Neuron (in vitro differentiated cells): ENCODE data around the gene SHROOM3.

ENCODE experiments used
- H2AFZ ChIP-seq: one replicate; pipeline ENCODE4 v1.6.1; 2013; ENCODE audit warnings: low read depth, mild to moderate bottlenecking, inconsistent platforms, low read length, moderate library complexity
- H3K27me3 ChIP-seq: one replicate; pipeline ENCODE4 v1.6.1; 2013; ENCODE audit warnings: low read length; ENCODE audit not compliant: insufficient read depth
- H3K36me3 ChIP-seq: one replicate; pipeline ENCODE4 v1.6.1; 2013; ENCODE audit warnings: low read length; ENCODE audit not compliant: insufficient read depth
- H3K4me1 ChIP-seq: one replicate; pipeline ENCODE4 v1.6.1; 2013; ENCODE audit warnings: low read length; ENCODE audit not compliant: insufficient read depth
- H3K4me3 ChIP-seq: 2 replicates; pipeline ENCODE4 v1.5.1; 2013; ENCODE audit warnings: mild to moderate bottlenecking, low read length, moderate library complexity
- H3K9me3 ChIP-seq: one replicate; pipeline ENCODE4 v1.6.1; 2013; ENCODE audit warnings: low read length

The SHROOM3 gene

DNA sequence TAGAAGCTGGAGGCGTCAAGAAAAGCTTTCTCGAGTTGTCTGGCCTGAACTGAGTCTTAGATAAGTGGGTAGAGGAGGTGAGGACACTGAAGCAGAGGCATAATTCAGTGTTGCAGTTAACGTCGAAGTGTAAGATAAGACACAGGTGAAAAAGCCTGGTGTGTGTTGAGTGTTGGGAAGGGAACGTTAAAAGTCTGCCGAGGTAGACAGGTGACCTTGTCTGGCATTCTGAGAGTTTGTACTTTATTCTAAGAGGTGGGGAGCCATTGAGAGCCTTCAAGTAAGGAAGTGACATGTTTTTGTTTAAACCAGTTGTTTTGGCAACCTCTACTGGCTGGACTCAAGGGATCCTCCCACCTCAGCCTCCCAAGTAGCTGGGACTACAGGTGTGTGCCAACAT, 219.1 kb downstream of the SHROOM3 start:
- Histone ChIP-seq H3K4me1 (no peaks in the 10 kb centered on the region), H2AFZ (no peak overlapping the region), H3K36me3 (peaks cover 10% of the 10 kb centered on the region), H3K9me3 (no peaks in the 10 kb centered on the region), H3K27me3 (no peaks in the 10 kb centered on the region), H3K4me3 (no peak overlapping the region)

DNA sequence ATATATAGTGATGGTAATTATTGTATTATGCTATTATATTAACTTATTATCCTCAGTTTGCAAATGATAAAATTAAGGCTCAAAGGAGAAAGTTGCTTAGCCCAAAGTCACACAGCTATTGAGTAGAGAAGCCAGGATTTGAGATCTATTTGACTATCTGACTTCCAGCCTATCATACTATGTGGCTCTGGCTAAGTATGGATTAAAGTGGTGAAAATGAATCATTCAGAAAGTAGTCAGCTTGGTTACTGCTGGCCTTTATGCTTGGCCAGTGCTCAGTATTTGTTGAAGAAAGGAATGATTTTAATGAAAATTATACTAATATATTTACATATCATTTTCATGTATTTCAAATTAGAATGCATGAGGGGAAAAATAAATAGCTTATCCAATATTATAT, 219.8 kb downstream of the SHROOM3 start:
- Histone ChIP-seq H3K9me3 (no peaks in the 10 kb centered on the region), H2AFZ (no peak overlapping the region)

DNA sequence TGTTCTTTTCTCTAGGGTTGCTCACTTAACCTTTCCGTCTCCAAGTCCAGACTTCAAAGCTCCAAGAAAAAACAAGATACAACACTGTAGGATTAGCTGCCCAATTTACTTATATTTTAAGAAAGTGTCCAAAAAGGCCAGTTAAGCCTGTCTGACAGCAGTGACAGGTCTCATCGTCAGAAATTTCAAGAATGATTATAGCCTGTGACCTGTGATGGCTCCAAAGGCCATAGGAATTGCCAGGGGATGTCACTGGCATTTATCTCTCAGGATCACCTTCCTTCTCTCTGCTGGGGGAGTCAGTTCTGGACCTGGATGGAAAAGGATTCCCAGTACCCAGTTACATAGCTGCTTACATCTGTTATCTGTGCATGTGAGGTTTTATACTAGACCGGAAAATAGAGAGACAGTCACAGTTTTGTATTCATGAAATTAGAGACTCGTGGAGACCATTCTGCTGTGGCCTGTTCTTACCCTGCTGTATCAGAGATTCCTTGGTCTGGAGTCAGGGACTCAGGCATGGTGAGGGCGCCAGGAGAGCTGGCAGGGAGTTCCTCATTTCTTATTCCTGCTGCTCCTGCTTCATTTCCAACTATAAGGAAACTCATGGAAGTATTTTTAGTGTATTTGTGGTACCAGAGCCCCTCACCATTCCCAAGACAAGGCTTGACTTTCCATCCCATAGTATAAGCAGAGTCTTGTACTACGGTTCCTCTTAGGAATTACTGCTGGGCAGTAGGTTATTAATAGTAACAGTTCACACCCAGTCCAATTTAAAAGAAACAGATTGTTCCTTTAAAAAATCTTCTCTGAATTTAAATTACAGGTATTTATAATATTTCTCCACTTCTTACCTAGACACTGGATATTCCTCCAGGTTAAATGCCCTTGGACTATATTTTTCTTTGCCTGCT, 220.8 kb downstream of the SHROOM3 start:
- H2AFZ ChIP-seq = no peak overlapping the region
- no peaks in the 10 kb centered on the region for H3K27me3 ChIP-seq
- H3K36me3 ChIP-seq = peaks cover 8% of the 10 kb centered on the region
- H3K4me3 ChIP-seq = no peak overlapping the region
- no peaks in the 10 kb centered on the region for H3K9me3 ChIP-seq
- no peaks in the 10 kb centered on the region for H3K4me1 ChIP-seq

More for the DNA sequence above, 219.8 kb downstream of the SHROOM3 start:
- no peak overlapping the region for H3K4me3 ChIP-seq
- no peaks in the 10 kb centered on the region for H3K4me1 ChIP-seq
- H3K36me3 ChIP-seq = peaks cover 11% of the 10 kb centered on the region
- H3K27me3 ChIP-seq = no peaks in the 10 kb centered on the region

DNA sequence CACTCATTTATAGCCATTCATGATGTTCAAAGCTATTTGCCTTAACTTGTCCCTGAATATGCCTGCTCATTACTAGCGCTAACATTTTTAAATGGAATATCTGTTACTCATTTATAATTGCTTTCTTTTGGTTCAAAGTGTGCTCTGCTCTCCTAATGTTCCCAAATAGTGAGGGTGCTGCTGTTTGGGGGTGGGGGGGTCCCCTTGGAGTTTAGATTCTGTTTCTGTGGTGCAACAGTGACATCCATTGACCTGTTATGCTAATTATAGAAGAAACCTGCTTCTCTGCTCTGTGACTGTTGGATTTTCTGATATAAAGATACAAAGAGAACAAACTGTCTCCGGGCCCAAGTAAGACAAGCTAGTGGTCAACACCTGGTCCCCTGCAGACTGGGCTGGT, 222.4 kb downstream of the SHROOM3 start:
- H3K9me3 ChIP-seq = no peaks in the 10 kb centered on the region
- H3K4me3 ChIP-seq = no peak overlapping the region
- H3K27me3 ChIP-seq = no peaks in the 10 kb centered on the region
- peaks cover 8% of the 10 kb centered on the region for H3K36me3 ChIP-seq
- H2AFZ ChIP-seq = no peak overlapping the region
- H3K4me1 ChIP-seq = no peaks in the 10 kb centered on the region

DNA sequence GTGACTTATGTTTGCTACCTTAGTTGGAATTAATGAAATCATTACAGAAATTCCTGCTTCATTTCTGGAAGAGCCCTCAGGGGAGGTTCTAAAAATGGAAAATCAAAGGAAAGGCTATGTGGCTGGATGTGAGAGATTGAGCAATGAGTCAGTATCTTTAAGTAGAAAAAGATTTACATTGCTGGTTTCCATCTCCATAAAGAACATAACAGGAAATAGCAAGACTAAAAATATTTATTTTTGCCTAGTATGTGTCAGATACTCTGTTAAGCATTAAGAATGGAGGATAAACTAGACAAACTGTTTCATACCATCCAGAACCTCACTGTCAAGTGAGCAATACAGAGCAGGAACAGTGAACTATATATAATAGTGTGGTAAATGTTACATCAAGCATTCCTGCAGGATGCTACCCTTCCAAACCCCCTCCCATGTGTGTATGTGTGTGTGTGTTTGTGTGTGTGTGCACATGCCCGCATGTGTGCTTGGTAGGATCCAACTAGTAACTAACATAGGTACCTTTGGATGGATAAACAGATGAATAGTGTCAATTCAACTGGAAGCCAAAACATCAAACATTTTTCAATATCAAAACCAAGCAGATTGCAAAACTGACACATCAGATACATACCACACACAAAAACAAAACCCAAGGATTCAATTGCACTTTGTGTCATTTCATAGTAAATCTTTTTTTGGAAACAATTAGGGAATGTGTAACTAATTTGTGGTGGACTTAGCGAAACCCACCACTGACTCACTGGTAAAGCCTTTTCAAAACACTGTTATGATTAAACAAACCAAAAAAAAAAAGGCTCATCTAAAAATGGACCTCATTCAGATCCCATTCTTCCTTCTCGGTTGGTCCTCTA, 223.4 kb downstream of the SHROOM3 start:
- H3K9me3 ChIP-seq = no peaks in the 10 kb centered on the region
- no peak overlapping the region for H2AFZ ChIP-seq
- no peaks in the 10 kb centered on the region for H3K4me1 ChIP-seq
- H3K27me3 ChIP-seq = no peaks in the 10 kb centered on the region
- no peak overlapping the region for H3K4me3 ChIP-seq
- peaks cover 8% of the 10 kb centered on the region for H3K36me3 ChIP-seq

DNA sequence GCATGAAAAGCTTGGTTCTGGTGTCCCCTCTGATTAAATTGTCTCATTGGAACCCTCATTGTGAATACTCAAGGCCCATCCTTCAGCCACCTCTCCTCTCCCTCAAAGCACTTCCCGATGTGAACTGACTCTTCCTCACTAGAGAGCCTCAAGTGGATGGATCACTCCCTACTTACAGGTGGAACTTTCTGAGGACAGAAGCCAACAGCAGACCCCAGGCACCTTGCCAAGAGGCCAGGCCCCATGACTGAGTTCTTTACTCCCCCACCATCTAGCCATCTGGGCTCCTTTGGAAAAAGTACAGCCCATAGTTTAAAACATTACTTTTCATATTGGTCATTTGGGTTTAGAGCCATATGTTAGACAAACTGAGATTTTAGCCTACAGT, 224.1 kb downstream of the SHROOM3 start:
- no peak overlapping the region for H2AFZ ChIP-seq
- H3K27me3 ChIP-seq = no peaks in the 10 kb centered on the region
- H3K9me3 ChIP-seq = no peaks in the 10 kb centered on the region
- H3K4me1 ChIP-seq = no peaks in the 10 kb centered on the region
- no peak overlapping the region for H3K4me3 ChIP-seq
- peaks cover 8% of the 10 kb centered on the region for H3K36me3 ChIP-seq

DNA sequence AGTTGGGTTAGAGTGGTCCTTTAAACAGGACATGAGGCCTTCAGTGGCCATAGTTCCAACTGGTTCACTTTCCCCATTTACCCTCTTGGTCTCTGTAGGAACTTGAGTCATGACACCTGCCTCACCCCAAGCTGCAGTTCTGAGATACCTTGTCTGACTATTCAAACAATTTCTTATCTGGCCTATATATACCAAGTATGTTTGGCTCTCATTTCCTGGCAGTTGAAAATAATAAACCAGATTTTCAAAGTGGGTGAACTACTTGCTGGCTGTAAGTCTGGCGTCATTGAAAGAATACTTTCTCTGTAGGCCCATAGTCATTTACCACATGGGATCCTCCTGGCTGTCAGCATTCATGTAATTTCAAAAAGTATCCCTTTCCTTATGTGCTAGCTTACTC, 228.8 kb downstream of the SHROOM3 start:
- H3K4me3 ChIP-seq = no peak overlapping the region
- no peak overlapping the region for H2AFZ ChIP-seq
- no peaks in the 10 kb centered on the region for H3K4me1 ChIP-seq
- no peaks in the 10 kb centered on the region for H3K9me3 ChIP-seq
- H3K27me3 ChIP-seq = no peaks in the 10 kb centered on the region
- H3K36me3 ChIP-seq = peaks cover 4% of the 10 kb centered on the region

DNA sequence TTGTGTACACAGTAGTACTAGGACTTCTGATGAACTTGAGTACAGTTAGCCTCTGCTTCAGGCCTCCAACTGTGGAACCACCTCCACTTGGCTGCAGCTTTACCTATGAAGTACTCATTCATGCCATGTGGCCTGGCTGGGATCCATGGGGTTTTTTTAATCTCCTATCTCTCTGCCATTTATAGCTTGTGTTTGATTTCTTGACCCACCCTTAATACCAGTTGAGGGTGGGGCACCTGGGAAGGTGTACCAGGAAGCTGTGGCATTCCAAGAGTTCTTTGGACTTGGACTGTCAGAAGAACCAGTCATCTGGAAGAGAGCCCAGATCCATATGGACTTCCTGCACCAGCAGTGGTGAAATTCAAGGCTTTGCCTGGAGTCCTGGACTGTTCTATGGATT, 230.1 kb downstream of the SHROOM3 start:
- Histone ChIP-seq H3K9me3 (no peaks in the 10 kb centered on the region), H3K4me3 (no peak overlapping the region), H3K27me3 (no peaks in the 10 kb centered on the region), H3K36me3 (no peaks in the 10 kb centered on the region), H2AFZ (no peak overlapping the region), H3K4me1 (no peaks in the 10 kb centered on the region)

DNA sequence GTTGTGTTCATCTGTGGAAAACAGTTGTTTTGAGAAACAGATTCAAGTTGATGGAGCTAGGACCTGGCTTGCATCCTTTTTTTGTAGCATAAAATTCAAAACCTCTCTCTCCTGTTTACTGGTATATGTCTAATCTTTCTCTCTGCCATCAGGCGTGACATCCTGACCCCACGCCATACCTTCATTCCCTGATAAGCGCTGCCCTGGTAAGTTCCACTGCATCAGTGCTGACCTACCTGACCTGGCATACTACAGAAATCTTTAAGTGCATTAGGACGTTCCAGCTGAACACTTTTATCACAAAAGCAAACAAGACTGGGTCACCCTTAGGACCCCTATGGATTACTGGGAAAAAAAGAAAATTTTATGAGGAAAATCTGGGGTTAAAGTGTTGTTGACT, 230.7 kb downstream of the SHROOM3 start:
- no peak overlapping the region for H3K4me3 ChIP-seq
- no peak overlapping the region for H2AFZ ChIP-seq
- H3K9me3 ChIP-seq = no peaks in the 10 kb centered on the region
- H3K27me3 ChIP-seq = no peaks in the 10 kb centered on the region
- no peaks in the 10 kb centered on the region for H3K4me1 ChIP-seq
- no peaks in the 10 kb centered on the region for H3K36me3 ChIP-seq

DNA sequence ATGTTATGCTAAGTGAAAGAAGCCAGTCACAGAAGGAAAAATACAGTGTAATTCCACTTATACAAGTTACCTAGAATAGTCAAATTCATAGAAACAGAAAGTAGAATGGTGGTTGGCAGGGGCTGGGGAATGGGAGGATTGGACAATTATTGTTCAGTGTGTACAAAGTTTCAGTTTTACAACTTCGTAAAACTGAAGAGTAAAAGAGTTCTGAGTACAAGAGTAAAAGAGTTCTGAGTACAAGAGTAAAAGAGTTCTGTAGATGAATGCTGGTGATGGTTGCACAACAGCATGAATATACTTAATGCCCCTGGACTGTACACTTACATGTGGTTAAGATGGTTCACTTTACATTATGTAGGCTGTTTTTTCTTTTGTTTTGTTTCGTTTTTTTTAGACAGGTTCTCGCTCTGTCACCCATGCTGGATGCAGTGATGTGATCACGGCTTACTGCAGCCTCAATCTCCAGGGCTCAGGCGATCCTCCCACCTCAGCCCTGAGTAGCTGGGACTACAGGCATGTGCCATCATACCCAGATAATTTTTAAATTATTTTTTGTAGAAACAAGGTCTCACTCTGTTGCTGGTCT, 232.0 kb downstream of the SHROOM3 start:
- no peak overlapping the region for H3K4me3 ChIP-seq
- H2AFZ ChIP-seq = no peak overlapping the region
- H3K36me3 ChIP-seq = no peaks in the 10 kb centered on the region
- H3K4me1 ChIP-seq = no peaks in the 10 kb centered on the region
- H3K9me3 ChIP-seq = no peaks in the 10 kb centered on the region
- no peaks in the 10 kb centered on the region for H3K27me3 ChIP-seq

DNA sequence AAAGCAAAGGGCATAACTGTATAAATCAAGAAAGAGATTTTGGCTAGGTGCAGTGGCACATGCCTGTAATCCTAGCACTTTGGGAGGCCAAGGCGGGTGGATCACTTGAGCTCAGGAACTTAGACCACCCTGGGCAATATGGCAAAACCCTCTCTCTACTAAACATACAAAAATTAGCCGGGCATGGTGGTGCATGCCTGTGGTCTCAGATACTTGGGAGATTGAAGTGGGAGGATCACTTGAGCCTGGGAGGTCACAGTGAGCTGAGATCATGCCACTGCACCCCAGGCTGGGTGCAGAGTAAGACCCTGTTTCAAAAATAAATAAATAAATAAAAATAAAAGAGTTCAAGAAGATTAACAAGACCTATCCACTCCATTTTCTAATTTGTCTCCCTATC, 235.6 kb downstream of the SHROOM3 start:
- H3K36me3 ChIP-seq = peaks cover 5% of the 10 kb centered on the region
- H3K4me3 ChIP-seq = no peak overlapping the region
- H3K27me3 ChIP-seq = no peaks in the 10 kb centered on the region
- H3K4me1 ChIP-seq = no peaks in the 10 kb centered on the region
- H2AFZ ChIP-seq = no peak overlapping the region
- H3K9me3 ChIP-seq = no peaks in the 10 kb centered on the region

DNA sequence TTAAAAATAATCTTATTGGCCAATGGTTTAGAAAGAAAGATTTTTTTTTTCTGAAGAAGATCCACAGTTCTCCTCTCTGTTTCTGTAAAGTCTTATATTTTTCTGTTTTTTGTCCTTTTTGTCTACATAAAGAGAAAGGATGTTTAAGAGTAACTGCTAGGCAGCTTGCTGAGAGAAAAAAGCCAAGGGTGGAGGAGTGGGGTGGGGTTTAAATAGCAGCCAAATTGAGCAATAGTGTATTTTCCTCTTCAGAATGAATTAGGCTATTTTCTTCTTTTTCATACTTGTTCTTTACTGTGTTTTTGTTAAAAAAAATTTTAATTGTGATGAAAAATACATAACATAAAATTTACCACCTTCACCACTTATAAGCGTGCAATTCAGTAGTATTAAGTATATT, 238.3 kb downstream of the SHROOM3 start:
- Histone ChIP-seq H3K4me3 (no peak overlapping the region), H3K27me3 (no peaks in the 10 kb centered on the region), H3K4me1 (no peaks in the 10 kb centered on the region), H3K36me3 (peaks cover 5% of the 10 kb centered on the region), H3K9me3 (no peaks in the 10 kb centered on the region), H2AFZ (no peak overlapping the region)

DNA sequence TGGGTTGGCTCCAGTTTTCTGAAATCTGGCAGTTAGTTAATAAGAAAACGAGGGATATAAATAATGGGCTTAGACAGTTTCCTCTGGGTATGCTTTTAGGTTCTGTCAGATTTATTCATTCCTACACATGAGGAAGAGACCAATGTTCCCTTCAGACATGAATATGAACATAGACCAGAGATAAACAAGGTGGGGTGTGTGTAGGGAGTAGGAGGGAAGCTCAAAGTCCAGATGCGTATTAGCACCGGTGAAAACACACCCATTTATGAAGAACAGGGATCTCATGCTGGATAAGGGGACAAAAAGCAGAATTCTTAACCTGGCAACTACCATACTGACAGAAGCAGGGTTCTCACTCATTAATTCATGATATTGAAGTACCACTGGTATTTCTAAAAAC, 240.0 kb downstream of the SHROOM3 start:
- Histone ChIP-seq H3K9me3 (no peaks in the 10 kb centered on the region), H3K4me1 (no peaks in the 10 kb centered on the region), H3K36me3 (peaks cover 5% of the 10 kb centered on the region), H3K27me3 (no peaks in the 10 kb centered on the region), H2AFZ (no peak overlapping the region), H3K4me3 (no peak overlapping the region)
